ENCODE results near the gene CAMK1D.

The CAMK1D gene

DNA sequence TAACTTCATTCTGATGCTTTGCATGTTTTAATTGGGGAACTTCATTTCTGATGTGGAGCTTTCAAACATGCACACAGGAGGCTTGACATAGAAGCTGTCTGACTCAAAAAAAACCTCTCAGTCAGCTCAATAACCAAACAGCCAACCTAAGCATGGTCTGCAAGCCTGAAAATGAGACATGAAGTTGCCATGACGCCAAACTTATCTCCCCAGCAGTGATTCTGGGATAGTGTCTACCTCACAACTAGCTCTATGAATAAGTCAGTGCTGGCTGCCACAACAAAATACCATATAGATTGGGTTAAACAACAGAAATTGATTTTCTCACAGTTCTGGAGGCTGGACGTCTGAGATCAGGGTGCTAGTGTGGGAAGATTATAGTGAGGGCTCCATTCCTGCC is 408.0 kb downstream of the CAMK1D start:
- Histone ChIP-seq H3K4me3 (ENCODE audit: low read length) (no peak overlapping the region), H3K79me2 (ENCODE audit: control insufficient read depth, insufficient read depth, low read length) (no peaks in the 10 kb centered on the region), H3K36me3 (ENCODE audit: control insufficient read depth, insufficient read depth, low read length) (no peaks in the 10 kb centered on the region), H3K4me2 (ENCODE audit: low read length) (no peak overlapping the region), H3K9ac (ENCODE audit: low read length) (no peak overlapping the region), H2BK5ac (ENCODE audit: low read length) (no peak overlapping the region), H3K27ac (ENCODE audit: low read depth, low read length) (no peak overlapping the region), H3K56ac (ENCODE audit: low read length) (no peak overlapping the region), H3K4ac (ENCODE audit: low read depth, low read length) (no peak overlapping the region), H2BK120ac (ENCODE audit: low read depth, low read length) (no peak overlapping the region), H3K79me1 (ENCODE audit: low read length) (no peaks in the 10 kb centered on the region), H4K5ac (ENCODE audit: low read length) (no peak overlapping the region), H3K23ac (ENCODE audit: low read length) (no peak overlapping the region), H2AK5ac (ENCODE audit: low read length) (no peak overlapping the region), H3K18ac (ENCODE audit: low read length) (no peak overlapping the region), H3K4me1 (ENCODE audit: control insufficient read depth, low read depth, low read length) (no peaks in the 10 kb centered on the region), H3K27me3 (ENCODE audit: insufficient read depth, low read length, poor library complexity) (no peaks in the 10 kb centered on the region), H4K8ac (ENCODE audit: low read depth, low read length) (no peak overlapping the region), H2BK15ac (replicated peaks; ENCODE audit: low read depth) (no peak overlapping the region)
- no CpG with 5 or more reads among the region's 2 CpGs for WGBS (ENCODE audit: extremely low coverage, insufficient coverage, low lambda C conversion rate)
- DNase-seq, result no peak

DNA sequence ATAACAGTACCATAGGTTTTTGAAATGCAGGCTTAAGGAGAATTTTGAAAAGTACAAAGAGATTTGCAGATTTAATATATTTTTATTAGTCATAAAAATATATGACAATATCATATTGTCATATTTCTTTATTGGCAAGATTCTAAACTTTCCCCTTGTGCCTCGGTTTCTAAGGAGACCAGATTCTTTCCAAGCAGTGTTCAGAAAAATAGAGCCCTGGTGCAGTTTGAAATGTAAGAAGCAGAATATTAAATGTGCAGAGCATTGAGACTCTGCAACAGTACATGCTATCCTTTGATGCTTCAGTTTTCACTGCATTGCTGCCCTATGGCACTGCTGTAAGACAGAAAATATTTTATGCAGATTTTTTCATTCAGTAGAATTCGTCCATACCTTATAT is 408.9 kb downstream of the CAMK1D start:
- no peaks in the 10 kb centered on the region for H3K79me1 ChIP-seq (ENCODE audit: low read length)
- DNase-seq, result no peak
- H3K4ac ChIP-seq (ENCODE audit: low read depth, low read length), result no peak overlapping the region
- H2AK5ac ChIP-seq (ENCODE audit: low read length), result no peak overlapping the region
- H4K8ac ChIP-seq (ENCODE audit: low read depth, low read length), result no peak overlapping the region
- H3K18ac ChIP-seq (ENCODE audit: low read length), result no peak overlapping the region
- no peaks in the 10 kb centered on the region for H3K27me3 ChIP-seq (ENCODE audit: insufficient read depth, low read length, poor library complexity)
- no peak overlapping the region for H3K4me3 ChIP-seq (ENCODE audit: low read length)
- no peaks in the 10 kb centered on the region for H3K79me2 ChIP-seq (ENCODE audit: control insufficient read depth, insufficient read depth, low read length)
- no peaks in the 10 kb centered on the region for H3K36me3 ChIP-seq (ENCODE audit: control insufficient read depth, insufficient read depth, low read length)
- whole genome bisulfite sequencing (ENCODE audit: extremely low coverage, insufficient coverage, low lambda C conversion rate), result no CpG with 5 or more reads among the region's 2 CpGs
- H2BK5ac ChIP-seq (ENCODE audit: low read length), result no peak overlapping the region
- no peak overlapping the region for H4K5ac ChIP-seq (ENCODE audit: low read length)
- H3K23ac ChIP-seq (ENCODE audit: low read length), result no peak overlapping the region
- H3K4me1 ChIP-seq (ENCODE audit: control insufficient read depth, low read depth, low read length), result no peaks in the 10 kb centered on the region
- H3K4me2 ChIP-seq (ENCODE audit: low read length), result no peak overlapping the region
- H2BK15ac ChIP-seq (replicated peaks; ENCODE audit: low read depth), result no peak overlapping the region
- H3K9ac ChIP-seq (ENCODE audit: low read length), result no peak overlapping the region
- no peak overlapping the region for H2BK120ac ChIP-seq (ENCODE audit: low read depth, low read length)
- H3K27ac ChIP-seq (ENCODE audit: low read depth, low read length), result no peak overlapping the region
- no peak overlapping the region for H3K56ac ChIP-seq (ENCODE audit: low read length)

DNA sequence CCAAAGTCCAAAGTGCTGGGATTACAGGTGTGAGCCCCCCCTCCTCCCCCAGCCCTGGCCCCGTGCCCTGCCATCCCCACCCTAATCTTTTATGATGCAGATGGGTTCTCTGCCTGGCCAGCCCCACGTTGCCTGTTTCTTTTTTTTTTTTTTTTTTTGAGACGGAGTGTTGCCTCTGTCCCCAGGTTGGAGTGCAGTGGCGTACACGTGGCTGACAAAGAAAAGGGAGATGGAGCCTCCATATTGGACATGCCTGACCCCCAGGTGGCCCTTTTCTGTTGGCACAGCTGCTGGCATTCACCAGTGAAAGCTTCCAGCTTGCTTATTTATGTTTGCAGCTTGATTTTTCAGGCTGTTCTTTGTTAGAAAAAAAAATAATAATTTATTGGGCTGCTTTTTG is 416.9 kb downstream of the CAMK1D start:
- Histone ChIP-seq H3K4me1 (ENCODE audit: control insufficient read depth, low read depth, low read length) (no peaks in the 10 kb centered on the region), H3K9ac (ENCODE audit: low read length) (no peak overlapping the region), H3K36me3 (ENCODE audit: control insufficient read depth, insufficient read depth, low read length) (no peaks in the 10 kb centered on the region), H3K18ac (ENCODE audit: low read length) (no peak overlapping the region), H3K56ac (ENCODE audit: low read length) (no peak overlapping the region), H3K23ac (ENCODE audit: low read length) (no peak overlapping the region), H4K8ac (ENCODE audit: low read depth, low read length) (no peak overlapping the region), H3K4me3 (ENCODE audit: low read length) (no peak overlapping the region), H4K5ac (ENCODE audit: low read length) (no peak overlapping the region), H3K27me3 (ENCODE audit: insufficient read depth, low read length, poor library complexity) (no peaks in the 10 kb centered on the region), H2BK120ac (ENCODE audit: low read depth, low read length) (no peak overlapping the region), H3K4me2 (ENCODE audit: low read length) (no peak overlapping the region), H2BK15ac (replicated peaks; ENCODE audit: low read depth) (no peak overlapping the region), H2BK5ac (ENCODE audit: low read length) (no peak overlapping the region), H3K79me1 (ENCODE audit: low read length) (no peaks in the 10 kb centered on the region), H3K4ac (ENCODE audit: low read depth, low read length) (no peak overlapping the region), H3K79me2 (ENCODE audit: control insufficient read depth, insufficient read depth, low read length) (no peaks in the 10 kb centered on the region), H3K27ac (ENCODE audit: low read depth, low read length) (no peak overlapping the region), H2AK5ac (ENCODE audit: low read length) (no peak overlapping the region)
- no CpG with 5 or more reads among the region's 5 CpGs for WGBS (ENCODE audit: extremely low coverage, insufficient coverage, low lambda C conversion rate)
- DNase-seq, result no peak

GRCh38 chr10:12768156-12769100 is 419.1 kb downstream of the CAMK1D start:
- Histone ChIP-seq H3K4ac (ENCODE audit: low read depth, low read length) (no peak overlapping the region), H4K8ac (ENCODE audit: low read depth, low read length) (no peak overlapping the region), H2BK120ac (ENCODE audit: low read depth, low read length) (no peak overlapping the region), H3K9ac (ENCODE audit: low read length) (no peak overlapping the region), H2BK15ac (replicated peaks; ENCODE audit: low read depth) (no peak overlapping the region), H3K79me2 (ENCODE audit: control insufficient read depth, insufficient read depth, low read length) (no peaks in the 10 kb centered on the region), H3K27me3 (ENCODE audit: insufficient read depth, low read length, poor library complexity) (no peaks in the 10 kb centered on the region), H3K4me2 (ENCODE audit: low read length) (no peak overlapping the region), H3K4me1 (ENCODE audit: control insufficient read depth, low read depth, low read length) (no peaks in the 10 kb centered on the region), H3K36me3 (ENCODE audit: control insufficient read depth, insufficient read depth, low read length) (no peaks in the 10 kb centered on the region), H4K5ac (ENCODE audit: low read length) (no peak overlapping the region), H3K23ac (ENCODE audit: low read length) (no peak overlapping the region), H2AK5ac (ENCODE audit: low read length) (no peak overlapping the region), H2BK5ac (ENCODE audit: low read length) (no peak overlapping the region), H3K79me1 (ENCODE audit: low read length) (no peaks in the 10 kb centered on the region), H3K18ac (ENCODE audit: low read length) (no peak overlapping the region), H3K4me3 (ENCODE audit: low read length) (no peak overlapping the region), H3K27ac (ENCODE audit: low read depth, low read length) (no peak overlapping the region), H3K56ac (ENCODE audit: low read length) (no peak overlapping the region)
- WGBS (ENCODE audit: extremely low coverage, insufficient coverage, low lambda C conversion rate), result no CpG with 5 or more reads among the region's 16 CpGs
- DNase-seq, result peak; percentile 54

- Histone ChIP-seq H4K8ac (ENCODE audit: low read depth, low read length) (no peak overlapping the region), H2BK15ac (replicated peaks; ENCODE audit: low read depth) (no peak overlapping the region), H3K18ac (ENCODE audit: low read length) (no peak overlapping the region), H3K4me3 (ENCODE audit: low read length) (no peak overlapping the region), H3K4ac (ENCODE audit: low read depth, low read length) (no peak overlapping the region), H2AK5ac (ENCODE audit: low read length) (no peak overlapping the region), H3K36me3 (ENCODE audit: control insufficient read depth, insufficient read depth, low read length) (no peaks in the 10 kb centered on the region), H3K79me2 (ENCODE audit: control insufficient read depth, insufficient read depth, low read length) (no peaks in the 10 kb centered on the region), H3K79me1 (ENCODE audit: low read length) (no peaks in the 10 kb centered on the region), H3K27ac (ENCODE audit: low read depth, low read length) (no peak overlapping the region), H3K4me2 (ENCODE audit: low read length) (no peak overlapping the region), H3K27me3 (ENCODE audit: insufficient read depth, low read length, poor library complexity) (no peaks in the 10 kb centered on the region), H3K23ac (ENCODE audit: low read length) (no peak overlapping the region), H3K4me1 (ENCODE audit: control insufficient read depth, low read depth, low read length) (no peaks in the 10 kb centered on the region), H2BK5ac (ENCODE audit: low read length) (no peak overlapping the region), H3K9ac (ENCODE audit: low read length) (no peak overlapping the region), H2BK120ac (ENCODE audit: low read depth, low read length) (no peak overlapping the region), H4K5ac (ENCODE audit: low read length) (no peak overlapping the region), H3K56ac (ENCODE audit: low read length) (no peak overlapping the region)
- no peak for DNase-seq
- no CpG with 5 or more reads among the region's 14 CpGs for WGBS (ENCODE audit: extremely low coverage, insufficient coverage, low lambda C conversion rate)
Observed at GRCh38 chr10:12769323-12770044, 420.1 kb downstream of the CAMK1D start.
